ENCODE results near the gene DMAP1.

DNA sequence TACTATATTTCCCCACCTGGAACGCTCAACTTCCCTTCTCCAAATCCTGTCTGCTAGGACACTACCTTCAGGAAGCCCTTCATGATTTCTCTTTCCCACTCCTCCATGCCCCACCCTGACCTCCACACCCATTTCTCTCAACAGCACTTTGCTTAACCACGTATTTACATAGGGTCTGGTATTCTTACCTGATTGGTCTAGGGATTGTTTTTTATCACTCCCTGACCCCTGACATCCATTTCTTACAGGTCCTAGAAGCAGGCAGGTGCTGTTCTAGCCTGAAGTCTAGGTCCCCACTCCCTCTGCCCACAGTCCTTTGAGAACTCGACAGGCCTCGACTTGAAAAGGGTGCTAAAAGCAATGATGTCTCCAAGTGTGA is 47.5 kb downstream of the DMAP1 start:
- no peak for TF ChIP-seq EZH2 (IDR thresholded peaks at IDR 0.05; ENCODE audit: low read depth, unreplicated experiment)
- TF ChIP-seq, protein P1, sequence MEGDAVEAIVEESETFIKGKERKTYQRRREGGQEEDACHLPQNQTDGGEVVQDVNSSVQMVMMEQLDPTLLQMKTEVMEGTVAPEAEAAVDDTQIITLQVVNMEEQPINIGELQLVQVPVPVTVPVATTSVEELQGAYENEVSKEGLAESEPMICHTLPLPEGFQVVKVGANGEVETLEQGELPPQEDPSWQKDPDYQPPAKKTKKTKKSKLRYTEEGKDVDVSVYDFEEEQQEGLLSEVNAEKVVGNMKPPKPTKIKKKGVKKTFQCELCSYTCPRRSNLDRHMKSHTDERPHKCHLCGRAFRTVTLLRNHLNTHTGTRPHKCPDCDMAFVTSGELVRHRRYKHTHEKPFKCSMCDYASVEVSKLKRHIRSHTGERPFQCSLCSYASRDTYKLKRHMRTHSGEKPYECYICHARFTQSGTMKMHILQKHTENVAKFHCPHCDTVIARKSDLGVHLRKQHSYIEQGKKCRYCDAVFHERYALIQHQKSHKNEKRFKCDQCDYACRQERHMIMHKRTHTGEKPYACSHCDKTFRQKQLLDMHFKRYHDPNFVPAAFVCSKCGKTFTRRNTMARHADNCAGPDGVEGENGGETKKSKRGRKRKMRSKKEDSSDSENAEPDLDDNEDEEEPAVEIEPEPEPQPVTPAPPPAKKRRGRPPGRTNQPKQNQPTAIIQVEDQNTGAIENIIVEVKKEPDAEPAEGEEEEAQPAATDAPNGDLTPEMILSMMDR (conservative IDR thresholded peaks at IDR 0.05; ENCODE audit: low read depth in 2 of 2): no peak
- TF ChIP-seq, protein P2, sequence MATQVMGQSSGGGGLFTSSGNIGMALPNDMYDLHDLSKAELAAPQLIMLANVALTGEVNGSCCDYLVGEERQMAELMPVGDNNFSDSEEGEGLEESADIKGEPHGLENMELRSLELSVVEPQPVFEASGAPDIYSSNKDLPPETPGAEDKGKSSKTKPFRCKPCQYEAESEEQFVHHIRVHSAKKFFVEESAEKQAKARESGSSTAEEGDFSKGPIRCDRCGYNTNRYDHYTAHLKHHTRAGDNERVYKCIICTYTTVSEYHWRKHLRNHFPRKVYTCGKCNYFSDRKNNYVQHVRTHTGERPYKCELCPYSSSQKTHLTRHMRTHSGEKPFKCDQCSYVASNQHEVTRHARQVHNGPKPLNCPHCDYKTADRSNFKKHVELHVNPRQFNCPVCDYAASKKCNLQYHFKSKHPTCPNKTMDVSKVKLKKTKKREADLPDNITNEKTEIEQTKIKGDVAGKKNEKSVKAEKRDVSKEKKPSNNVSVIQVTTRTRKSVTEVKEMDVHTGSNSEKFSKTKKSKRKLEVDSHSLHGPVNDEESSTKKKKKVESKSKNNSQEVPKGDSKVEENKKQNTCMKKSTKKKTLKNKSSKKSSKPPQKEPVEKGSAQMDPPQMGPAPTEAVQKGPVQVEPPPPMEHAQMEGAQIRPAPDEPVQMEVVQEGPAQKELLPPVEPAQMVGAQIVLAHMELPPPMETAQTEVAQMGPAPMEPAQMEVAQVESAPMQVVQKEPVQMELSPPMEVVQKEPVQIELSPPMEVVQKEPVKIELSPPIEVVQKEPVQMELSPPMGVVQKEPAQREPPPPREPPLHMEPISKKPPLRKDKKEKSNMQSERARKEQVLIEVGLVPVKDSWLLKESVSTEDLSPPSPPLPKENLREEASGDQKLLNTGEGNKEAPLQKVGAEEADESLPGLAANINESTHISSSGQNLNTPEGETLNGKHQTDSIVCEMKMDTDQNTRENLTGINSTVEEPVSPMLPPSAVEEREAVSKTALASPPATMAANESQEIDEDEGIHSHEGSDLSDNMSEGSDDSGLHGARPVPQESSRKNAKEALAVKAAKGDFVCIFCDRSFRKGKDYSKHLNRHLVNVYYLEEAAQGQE (IDR thresholded peaks at IDR 0.05; ENCODE audit: unreplicated experiment): no peak
- TF ChIP-seq CREB1 (CRISPR knock-in tag; IDR thresholded peaks at IDR 0.05; ENCODE audit: low read depth): no peak
- TF ChIP-seq POLR2AphosphoS5 (IDR thresholded peaks at IDR 0.05; ENCODE audit: low read depth): no peak
- TF ChIP-seq, protein P3, sequence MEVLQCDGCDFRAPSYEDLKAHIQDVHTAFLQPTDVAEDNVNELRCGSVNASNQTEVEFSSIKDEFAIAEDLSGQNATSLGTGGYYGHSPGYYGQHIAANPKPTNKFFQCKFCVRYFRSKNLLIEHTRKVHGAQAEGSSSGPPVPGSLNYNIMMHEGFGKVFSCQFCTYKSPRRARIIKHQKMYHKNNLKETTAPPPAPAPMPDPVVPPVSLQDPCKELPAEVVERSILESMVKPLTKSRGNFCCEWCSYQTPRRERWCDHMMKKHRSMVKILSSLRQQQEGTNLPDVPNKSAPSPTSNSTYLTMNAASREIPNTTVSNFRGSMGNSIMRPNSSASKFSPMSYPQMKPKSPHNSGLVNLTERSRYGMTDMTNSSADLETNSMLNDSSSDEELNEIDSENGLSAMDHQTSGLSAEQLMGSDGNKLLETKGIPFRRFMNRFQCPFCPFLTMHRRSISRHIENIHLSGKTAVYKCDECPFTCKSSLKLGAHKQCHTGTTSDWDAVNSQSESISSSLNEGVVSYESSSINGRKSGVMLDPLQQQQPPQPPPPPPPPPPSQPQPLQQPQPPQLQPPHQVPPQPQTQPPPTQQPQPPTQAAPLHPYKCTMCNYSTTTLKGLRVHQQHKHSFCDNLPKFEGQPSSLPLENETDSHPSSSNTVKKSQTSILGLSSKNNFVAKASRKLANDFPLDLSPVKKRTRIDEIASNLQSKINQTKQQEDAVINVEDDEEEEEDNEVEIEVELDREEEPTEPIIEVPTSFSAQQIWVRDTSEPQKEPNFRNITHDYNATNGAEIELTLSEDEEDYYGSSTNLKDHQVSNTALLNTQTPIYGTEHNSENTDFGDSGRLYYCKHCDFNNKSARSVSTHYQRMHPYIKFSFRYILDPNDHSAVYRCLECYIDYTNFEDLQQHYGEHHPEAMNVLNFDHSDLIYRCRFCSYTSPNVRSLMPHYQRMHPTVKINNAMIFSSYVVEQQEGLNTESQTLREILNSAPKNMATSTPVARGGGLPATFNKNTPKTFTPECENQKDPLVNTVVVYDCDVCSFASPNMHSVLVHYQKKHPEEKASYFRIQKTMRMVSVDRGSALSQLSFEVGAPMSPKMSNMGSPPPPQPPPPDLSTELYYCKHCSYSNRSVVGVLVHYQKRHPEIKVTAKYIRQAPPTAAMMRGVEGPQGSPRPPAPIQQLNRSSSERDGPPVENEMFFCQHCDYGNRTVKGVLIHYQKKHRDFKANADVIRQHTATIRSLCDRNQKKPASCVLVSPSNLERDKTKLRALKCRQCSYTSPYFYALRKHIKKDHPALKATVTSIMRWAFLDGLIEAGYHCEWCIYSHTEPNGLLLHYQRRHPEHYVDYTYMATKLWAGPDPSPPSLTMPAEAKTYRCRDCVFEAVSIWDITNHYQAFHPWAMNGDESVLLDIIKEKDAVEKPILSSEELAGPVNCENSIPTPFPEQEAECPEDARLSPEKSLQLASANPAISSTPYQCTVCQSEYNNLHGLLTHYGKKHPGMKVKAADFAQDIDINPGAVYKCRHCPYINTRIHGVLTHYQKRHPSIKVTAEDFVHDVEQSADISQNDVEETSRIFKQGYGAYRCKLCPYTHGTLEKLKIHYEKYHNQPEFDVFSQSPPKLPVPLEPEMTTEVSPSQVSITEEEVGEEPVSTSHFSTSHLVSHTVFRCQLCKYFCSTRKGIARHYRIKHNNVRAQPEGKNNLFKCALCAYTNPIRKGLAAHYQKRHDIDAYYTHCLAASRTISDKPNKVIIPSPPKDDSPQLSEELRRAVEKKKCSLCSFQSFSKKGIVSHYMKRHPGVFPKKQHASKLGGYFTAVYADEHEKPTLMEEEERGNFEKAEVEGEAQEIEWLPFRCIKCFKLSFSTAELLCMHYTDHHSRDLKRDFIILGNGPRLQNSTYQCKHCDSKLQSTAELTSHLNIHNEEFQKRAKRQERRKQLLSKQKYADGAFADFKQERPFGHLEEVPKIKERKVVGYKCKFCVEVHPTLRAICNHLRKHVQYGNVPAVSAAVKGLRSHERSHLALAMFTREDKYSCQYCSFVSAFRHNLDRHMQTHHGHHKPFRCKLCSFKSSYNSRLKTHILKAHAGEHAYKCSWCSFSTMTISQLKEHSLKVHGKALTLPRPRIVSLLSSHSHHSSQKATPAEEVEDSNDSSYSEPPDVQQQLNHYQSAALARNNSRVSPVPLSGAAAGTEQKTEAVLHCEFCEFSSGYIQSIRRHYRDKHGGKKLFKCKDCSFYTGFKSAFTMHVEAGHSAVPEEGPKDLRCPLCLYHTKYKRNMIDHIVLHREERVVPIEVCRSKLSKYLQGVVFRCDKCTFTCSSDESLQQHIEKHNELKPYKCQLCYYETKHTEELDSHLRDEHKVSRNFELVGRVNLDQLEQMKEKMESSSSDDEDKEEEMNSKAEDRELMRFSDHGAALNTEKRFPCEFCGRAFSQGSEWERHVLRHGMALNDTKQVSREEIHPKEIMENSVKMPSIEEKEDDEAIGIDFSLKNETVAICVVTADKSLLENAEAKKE (CRISPR knock-in tag; IDR thresholded peaks at IDR 0.05): no peak

All from GM23338 (cell line).